ENCODE measurements around the gene SLC25A11. TPM values are rescaled to one million over a fixed set of nuclear protein-coding genes. Genes with fewer than 3 reads are reported as not detected.
"Not testable (repeated sequence)": the region's sequence is repeated elsewhere in the genome, so short reads cannot be mapped to it uniquely, and the experiment has no call there.

Gene SLC25A11
- total and polyA plus RNA-seq, 2 donors (not counting 3 experiments of a cell fraction or from before 2014, with no cell fraction given) = 58.2 to 95.2 TPM

GRCh38 chr17:4908301-4908700, 31.5 kb downstream of the SLC25A11 start:
- Histone ChIP-seq H3K4me3 (replicated peaks in 1 of 3; ENCODE audit: insufficient read depth in 1 of 3, low read depth in 1 of 3, low read length in 3 of 3) (no peak overlapping the region), H4K20me1 (replicated peaks; ENCODE audit: control insufficient read depth, extremely low read depth, insufficient read depth, low read length) (no peaks in the 10 kb centered on the region), H3K9ac (replicated peaks; ENCODE audit: extremely low read depth, insufficient read depth, low read length) (no peak overlapping the region), H2AFZ (ENCODE audit: low read depth, low read length) (peak overlapping the region; percentile 62), H3K79me2 (ENCODE audit: control insufficient read depth, insufficient read depth, low read length) (no peaks in the 10 kb centered on the region), H3K27me3 (ENCODE audit: control insufficient read depth in 2 of 2, insufficient read depth in 2 of 2, low read length in 2 of 2) (no peaks in the 10 kb centered on the region), H3K27ac (ENCODE audit: insufficient read depth, low read depth, low read length) (no peak overlapping the region), H3K9me3 (replicated peaks; ENCODE audit: control insufficient read depth, insufficient read depth, low read length) (no peaks in the 10 kb centered on the region), H3K4me1 (ENCODE audit: control insufficient read depth, extremely low read depth, insufficient read depth, low read length) (no peaks in the 10 kb centered on the region), H3K4me2 (ENCODE audit: insufficient read depth, low read length) (no peak overlapping the region), H3K9me1 (replicated peaks; ENCODE audit: control insufficient read depth, extremely low read depth, insufficient read depth, low read length) (no peaks in the 10 kb centered on the region), H3K36me3 (ENCODE audit: control insufficient read depth in 2 of 2, extremely low read depth in 1 of 2, insufficient read depth in 2 of 2, low read length in 2 of 2) (no peaks in the 10 kb centered on the region)
- intact Hi-C loops (cut with micrococcal nuclease) = loop anchor here (2.0 kb wide), 1 partner anchor 40 kb away; the partner anchor contains the start of gene PFN1
- TF ChIP-seq EZH2 (IDR thresholded peaks at IDR 0.05; ENCODE audit: borderline replicate concordance, low read depth, low read length, severe bottlenecking) (no peak), JUN (IDR thresholded peaks at IDR 0.05; ENCODE audit: borderline replicate concordance, insufficient read depth, insufficient read length, low read depth) (no peak)
- ChIA-PET POLR2A (interaction anchor here (1.0 to 1.5 kb wide), 3 partner anchors 32 to 62 kb away, joined by 3 to 4 read pairs (median 4); partner anchors contain the start of genes RNF167, SLC25A11 and SPAG7), CTCF (interaction anchor here (0.6 to 3.1 kb wide), 36 partner anchors 9 to 199 kb away, joined by 3 to 71 read pairs (median 7); partner anchors contain the start of genes ARRB2, C17orf107, CAMTA2 and ENO3)
- no peak for FAIRE-seq
- no peak for DNase-seq (ENCODE audit: low read depth, low spot score)
- BruUV-seq (replicated peaks) = no TSS peak
- dilution Hi-C loops (cut with MboI; ENCODE audit: extremely low pct_ligation_motif_present, low sequenced_read_pairs) = no loop called here

GRCh38 chr17:4906642-4907041, 33.2 kb downstream of the SLC25A11 start:
- BruUV-seq (replicated peaks); dilution Hi-C loops (cut with MboI; ENCODE audit: extremely low pct_ligation_motif_present, low sequenced_read_pairs); H3K4me2 ChIP-seq (ENCODE audit: insufficient read depth, low read length); H3K9me3 ChIP-seq (replicated peaks; ENCODE audit: control insufficient read depth, insufficient read depth, low read length); FAIRE-seq; H3K36me3 ChIP-seq (ENCODE audit: control insufficient read depth in 2 of 2, extremely low read depth in 1 of 2, insufficient read depth in 2 of 2, low read length in 2 of 2); H3K9me1 ChIP-seq (replicated peaks; ENCODE audit: control insufficient read depth, extremely low read depth, insufficient read depth, low read length); H2AFZ ChIP-seq (ENCODE audit: low read depth, low read length); H3K4me3 ChIP-seq (replicated peaks in 1 of 3; ENCODE audit: insufficient read depth in 1 of 3, low read depth in 1 of 3, low read length in 3 of 3); DNase-seq (ENCODE audit: low read depth, low spot score); H3K9ac ChIP-seq (replicated peaks; ENCODE audit: extremely low read depth, insufficient read depth, low read length); H3K27ac ChIP-seq (ENCODE audit: insufficient read depth, low read depth, low read length); POLR2A ChIA-PET; intact Hi-C loops (cut with micrococcal nuclease); H4K20me1 ChIP-seq (replicated peaks; ENCODE audit: control insufficient read depth, extremely low read depth, insufficient read depth, low read length); H3K79me2 ChIP-seq (ENCODE audit: control insufficient read depth, insufficient read depth, low read length); H3K4me1 ChIP-seq (ENCODE audit: control insufficient read depth, extremely low read depth, insufficient read depth, low read length); H3K27me3 ChIP-seq (ENCODE audit: control insufficient read depth in 2 of 2, insufficient read depth in 2 of 2, low read length in 2 of 2): not testable (repeated sequence)
- CTCF ChIA-PET = interaction anchor here (5.7 to 6.9 kb wide), 2 partner anchors 119 to 198 kb away, joined by 65 to 70 read pairs; partner anchors contain the start of genes ARRB2, GLTPD2 and VMO1
